K562 (cell line): ENCODE measurements around the gene PSMD8. TPM values are rescaled to one million over a fixed set of nuclear protein-coding genes. Genes with fewer than 3 reads are reported as not detected.

Experiments used
- GATA2 ChIP-seq: sonication (generic); formaldehyde crosslinking; IDR thresholded peaks from 2 replicates; pipeline ENCODE4 v1.4.0; 2020; ENCODE audit warnings: mild to moderate bottlenecking, missing genetic modification reagents
- HDAC1 ChIP-seq, 2 experiments: fragments of 450-650 bp; IDR thresholded peaks; 2 replicates each; pipeline ENCODE4 v1.6.1; 2016 to 2017; ENCODE audit warnings: inconsistent platforms in 1 of 2, mild to moderate bottlenecking in 1 of 2, moderate library complexity in 1 of 2
- JUN ChIP-seq, 2 experiments: sonication (generic) in 1 of 2; formaldehyde crosslinking in 1 of 2; IDR thresholded peaks; 2 replicates each; pipeline versions ENCODE4 v1.6.1 to v1.8.0; 2012 to 2022; ENCODE audit warnings: borderline replicate concordance in 2 of 2, mild to moderate bottlenecking in 2 of 2, improper control_type of control experiment in 1 of 2, low read depth in 1 of 2, low read length in 1 of 2, missing genetic modification reagents in 1 of 2
- NELFE ChIP-seq: IDR thresholded peaks from 2 replicates; pipeline ENCODE4 v1.6.1; 2011; ENCODE audit warnings: mild to moderate bottlenecking; ENCODE audit not compliant: insufficient read depth, insufficient read length
- PHF8 ChIP-seq: fragments of 200-600 bp; sonication (generic); IDR thresholded peaks from 2 replicates; pipeline ENCODE4 v1.6.1; 2012; ENCODE audit warnings: mixed run types, mild to moderate bottlenecking, inconsistent platforms, low read length, moderate library complexity, borderline replicate concordance
- POLR2AphosphoS5 ChIP-seq: IDR thresholded peaks from 2 replicates; pipeline ENCODE4 v1.6.1; 2011; ENCODE audit warnings: mild to moderate bottlenecking, low read depth, low read length, moderate library complexity; ENCODE audit not compliant: control insufficient read depth, insufficient read depth
- PRPF4 ChIP-seq: fragments of 200-400 bp; formaldehyde crosslinking; IDR thresholded peaks from one replicate; pipeline ENCODE4 v1.6.1; 2017; ENCODE audit warnings: low read length, low read depth, mild to moderate bottlenecking; ENCODE audit not compliant: insufficient read depth, poor library complexity, severe bottlenecking
- RNF2 ChIP-seq: sonication (generic); IDR thresholded peaks from 2 replicates; pipeline ENCODE4 v1.6.1; 2016
- SRSF1 ChIP-seq: fragments of 200-400 bp; formaldehyde crosslinking; IDR thresholded peaks from 2 replicates; pipeline ENCODE4 v1.6.1; 2017; ENCODE audit warnings: mild to moderate bottlenecking, low read depth, low read length, moderate library complexity
- STAT5A ChIP-seq: IDR thresholded peaks from 2 replicates; pipeline ENCODE4 v1.6.1; 2012; ENCODE audit warnings: low read length, inconsistent platforms, borderline replicate concordance
- TFAM ChIP-seq: fragments of 250-450 bp; sonication (Bioruptor Pico); conservative IDR thresholded peaks from 2 replicates; pipeline ENCODE4 v1.5.0; 2021; ENCODE audit warnings: mild to moderate bottlenecking, moderate library complexity
- XRCC3 ChIP-seq: fragments of 450-650 bp; IDR thresholded peaks from 2 replicates; pipeline ENCODE4 v1.6.1; 2017; ENCODE audit warnings: mild to moderate bottlenecking, moderate library complexity
- ZNF143 ChIP-seq: sonication (generic); formaldehyde crosslinking; IDR thresholded peaks from 2 replicates; pipeline ENCODE4 v1.9.0; 2022; ENCODE audit warnings: mild to moderate bottlenecking, missing genetic modification reagents
- ZNF717 ChIP-seq: fragments of 250-450 bp; sonication (Bioruptor Pico); IDR thresholded peaks from 2 replicates; pipeline ENCODE4 v1.5.0; 2021
- polyA plus RNA-seq, 8 experiments: library from polyadenylated mRNA; depleted of rRNA in 4 of 8; stranded (reverse) in 5 of 8; unstranded in 3 of 8; fragments of >200 nt; fragmentation: Nextera tagmentation in 2 of 8; fragmentation: Illumina TruSeq in 1 of 8; extraction: Ambion mirVana in 2 of 8; extraction: Trizol in 1 of 8; gene quantifications; 2 replicates each; pipeline versions ENCODE4 v1.2.1 to v1.2.3, GENCODE V29; 2011 to 2014; ENCODE audit warnings: inconsistent platforms in 1 of 8, missing spikeins in 1 of 8
- total RNA-seq, 7 experiments: library from RNA; depleted of rRNA in 6 of 7; stranded (reverse); fragments of >200 nt in 6 of 7; fragmentation: Illumina TruSeq in 2 of 7; extraction: Trizol in 2 of 7; gene quantifications; 2 replicates each; pipeline versions ENCODE4 v1.2.1 to v1.2.3, GENCODE V29; 2011 to 2021; ENCODE audit warnings: low replicate concordance in 1 of 7
- TF ChIP-seq, protein P1 (sequence below): sonication (generic); formaldehyde crosslinking; IDR thresholded peaks from 2 replicates; pipeline ENCODE4 v1.8.0; 2022; ENCODE audit warnings: mild to moderate bottlenecking, missing genetic modification reagents
- TF ChIP-seq, protein P2 (sequence below): fragments of 250-450 bp; sonication (Bioruptor Pico); IDR thresholded peaks from 2 replicates; pipeline ENCODE4 v1.5.0; 2021
- TF ChIP-seq, protein P3 (sequence below), 2 experiments: fragments of 450-650 bp; IDR thresholded peaks; 2 replicates each; pipeline ENCODE4 v1.6.1; 2016
- TF ChIP-seq, protein P4 (sequence below): sonication (generic); formaldehyde crosslinking; IDR thresholded peaks from 2 replicates; pipeline ENCODE4 v1.8.0; 2022; ENCODE audit warnings: mild to moderate bottlenecking, missing genetic modification reagents
- TF ChIP-seq, protein P5 (sequence below): IDR thresholded peaks from 2 replicates; pipeline ENCODE4 v1.6.1; 2014; ENCODE audit warnings: antibody characterized with exemption

Gene PSMD8
- total and polyA plus RNA-seq, 9 of the 15 experiments (the other 6 are each of a cell fraction or from before 2014, with no cell fraction given): 130 to 583 (median 315) TPM

DNA sequence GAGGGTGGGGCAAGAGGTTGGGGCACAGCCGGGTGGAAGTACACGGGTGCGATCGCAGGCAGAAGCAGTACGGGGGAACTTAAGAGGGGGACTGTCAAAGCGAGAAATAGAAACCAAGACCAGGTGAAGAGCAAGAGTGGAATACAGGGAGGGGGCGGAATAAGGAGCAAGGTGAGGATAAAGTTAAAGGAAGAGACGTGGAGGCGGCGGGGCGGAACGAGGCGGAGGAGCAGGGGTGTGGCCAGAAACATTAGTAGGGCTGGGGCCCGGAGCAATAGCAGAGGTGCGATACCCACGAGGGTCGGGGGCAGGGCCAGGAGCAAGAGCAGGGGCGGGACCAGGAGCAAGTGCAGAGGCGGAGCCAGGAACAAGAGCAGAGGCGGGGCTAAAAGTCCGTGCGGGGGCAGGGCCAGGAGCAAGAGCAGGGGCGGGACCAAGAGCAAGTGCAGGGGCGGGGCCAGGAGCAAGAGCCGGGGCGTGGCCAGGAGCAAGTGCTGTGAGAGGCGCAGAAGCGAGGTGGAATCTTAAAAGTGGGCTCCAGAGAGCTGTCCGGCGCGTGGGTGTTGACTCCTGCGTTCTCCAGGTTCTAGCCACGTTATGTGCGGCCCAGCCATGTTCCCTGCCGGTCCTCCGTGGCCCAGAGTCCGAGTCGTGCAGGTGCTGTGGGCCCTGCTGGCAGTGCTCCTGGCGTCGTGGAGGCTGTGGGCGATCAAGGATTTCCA lies 37.6 kb upstream of the PSMD8 start (continued):
- TF ChIP-seq JUN (IDR thresholded peaks at IDR 0.05; ENCODE audit: borderline replicate concordance, low read depth, low read length): no peak
- no peak for TF ChIP-seq JUN (CRISPR knock-in tag; IDR thresholded peaks at IDR 0.05; ENCODE audit: borderline replicate concordance)
- TF ChIP-seq, protein P1, sequence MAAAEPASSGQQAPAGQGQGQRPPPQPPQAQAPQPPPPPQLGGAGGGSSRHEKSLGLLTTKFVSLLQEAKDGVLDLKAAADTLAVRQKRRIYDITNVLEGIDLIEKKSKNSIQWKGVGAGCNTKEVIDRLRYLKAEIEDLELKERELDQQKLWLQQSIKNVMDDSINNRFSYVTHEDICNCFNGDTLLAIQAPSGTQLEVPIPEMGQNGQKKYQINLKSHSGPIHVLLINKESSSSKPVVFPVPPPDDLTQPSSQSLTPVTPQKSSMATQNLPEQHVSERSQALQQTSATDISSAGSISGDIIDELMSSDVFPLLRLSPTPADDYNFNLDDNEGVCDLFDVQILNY: no peak
- TF ChIP-seq PRPF4: no peak
- TF ChIP-seq, protein P2, sequence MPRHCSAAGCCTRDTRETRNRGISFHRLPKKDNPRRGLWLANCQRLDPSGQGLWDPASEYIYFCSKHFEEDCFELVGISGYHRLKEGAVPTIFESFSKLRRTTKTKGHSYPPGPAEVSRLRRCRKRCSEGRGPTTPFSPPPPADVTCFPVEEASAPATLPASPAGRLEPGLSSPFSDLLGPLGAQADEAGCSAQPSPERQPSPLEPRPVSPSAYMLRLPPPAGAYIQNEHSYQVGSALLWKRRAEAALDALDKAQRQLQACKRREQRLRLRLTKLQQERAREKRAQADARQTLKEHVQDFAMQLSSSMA (CRISPR knock-in tag): no peak
- TF ChIP-seq, protein P3, sequence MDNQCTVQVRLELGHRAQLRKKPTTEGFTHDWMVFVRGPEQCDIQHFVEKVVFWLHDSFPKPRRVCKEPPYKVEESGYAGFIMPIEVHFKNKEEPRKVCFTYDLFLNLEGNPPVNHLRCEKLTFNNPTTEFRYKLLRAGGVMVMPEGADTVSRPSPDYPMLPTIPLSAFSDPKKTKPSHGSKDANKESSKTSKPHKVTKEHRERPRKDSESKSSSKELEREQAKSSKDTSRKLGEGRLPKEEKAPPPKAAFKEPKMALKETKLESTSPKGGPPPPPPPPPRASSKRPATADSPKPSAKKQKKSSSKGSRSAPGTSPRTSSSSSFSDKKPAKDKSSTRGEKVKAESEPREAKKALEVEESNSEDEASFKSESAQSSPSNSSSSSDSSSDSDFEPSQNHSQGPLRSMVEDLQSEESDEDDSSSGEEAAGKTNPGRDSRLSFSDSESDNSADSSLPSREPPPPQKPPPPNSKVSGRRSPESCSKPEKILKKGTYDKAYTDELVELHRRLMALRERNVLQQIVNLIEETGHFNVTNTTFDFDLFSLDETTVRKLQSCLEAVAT (IDR thresholded peaks at IDR 0.05): peak; percentile 28 to 74; a peak in 1 of 4 replicates
- TF ChIP-seq STAT5A: no peak
- TF ChIP-seq, protein P4, sequence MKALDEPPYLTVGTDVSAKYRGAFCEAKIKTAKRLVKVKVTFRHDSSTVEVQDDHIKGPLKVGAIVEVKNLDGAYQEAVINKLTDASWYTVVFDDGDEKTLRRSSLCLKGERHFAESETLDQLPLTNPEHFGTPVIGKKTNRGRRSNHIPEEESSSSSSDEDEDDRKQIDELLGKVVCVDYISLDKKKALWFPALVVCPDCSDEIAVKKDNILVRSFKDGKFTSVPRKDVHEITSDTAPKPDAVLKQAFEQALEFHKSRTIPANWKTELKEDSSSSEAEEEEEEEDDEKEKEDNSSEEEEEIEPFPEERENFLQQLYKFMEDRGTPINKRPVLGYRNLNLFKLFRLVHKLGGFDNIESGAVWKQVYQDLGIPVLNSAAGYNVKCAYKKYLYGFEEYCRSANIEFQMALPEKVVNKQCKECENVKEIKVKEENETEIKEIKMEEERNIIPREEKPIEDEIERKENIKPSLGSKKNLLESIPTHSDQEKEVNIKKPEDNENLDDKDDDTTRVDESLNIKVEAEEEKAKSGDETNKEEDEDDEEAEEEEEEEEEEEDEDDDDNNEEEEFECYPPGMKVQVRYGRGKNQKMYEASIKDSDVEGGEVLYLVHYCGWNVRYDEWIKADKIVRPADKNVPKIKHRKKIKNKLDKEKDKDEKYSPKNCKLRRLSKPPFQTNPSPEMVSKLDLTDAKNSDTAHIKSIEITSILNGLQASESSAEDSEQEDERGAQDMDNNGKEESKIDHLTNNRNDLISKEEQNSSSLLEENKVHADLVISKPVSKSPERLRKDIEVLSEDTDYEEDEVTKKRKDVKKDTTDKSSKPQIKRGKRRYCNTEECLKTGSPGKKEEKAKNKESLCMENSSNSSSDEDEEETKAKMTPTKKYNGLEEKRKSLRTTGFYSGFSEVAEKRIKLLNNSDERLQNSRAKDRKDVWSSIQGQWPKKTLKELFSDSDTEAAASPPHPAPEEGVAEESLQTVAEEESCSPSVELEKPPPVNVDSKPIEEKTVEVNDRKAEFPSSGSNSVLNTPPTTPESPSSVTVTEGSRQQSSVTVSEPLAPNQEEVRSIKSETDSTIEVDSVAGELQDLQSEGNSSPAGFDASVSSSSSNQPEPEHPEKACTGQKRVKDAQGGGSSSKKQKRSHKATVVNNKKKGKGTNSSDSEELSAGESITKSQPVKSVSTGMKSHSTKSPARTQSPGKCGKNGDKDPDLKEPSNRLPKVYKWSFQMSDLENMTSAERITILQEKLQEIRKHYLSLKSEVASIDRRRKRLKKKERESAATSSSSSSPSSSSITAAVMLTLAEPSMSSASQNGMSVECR (CRISPR knock-in tag): peak; percentile 41; the same call in 1 of the 2 replicates
- TF ChIP-seq RNF2: no peak
- TF ChIP-seq HDAC1 (IDR thresholded peaks at IDR 0.05): peak in 1 of 2 experiments; percentile 97; a peak in 2 of 4 replicates
- TF ChIP-seq ZNF143 (CRISPR knock-in tag): no peak
- TF ChIP-seq SRSF1: no peak
- no peak for TF ChIP-seq GATA2 (CRISPR knock-in tag)
- TF ChIP-seq TFAM (CRISPR knock-in tag): no peak
- TF ChIP-seq NELFE: no peak
- TF ChIP-seq XRCC3: no peak
- no peak for TF ChIP-seq POLR2AphosphoS5
- TF ChIP-seq ZNF717 (CRISPR knock-in tag): no peak
- peak; percentile 46; the same call in 1 of the 2 replicates for TF ChIP-seq PHF8
- TF ChIP-seq, protein P5, sequence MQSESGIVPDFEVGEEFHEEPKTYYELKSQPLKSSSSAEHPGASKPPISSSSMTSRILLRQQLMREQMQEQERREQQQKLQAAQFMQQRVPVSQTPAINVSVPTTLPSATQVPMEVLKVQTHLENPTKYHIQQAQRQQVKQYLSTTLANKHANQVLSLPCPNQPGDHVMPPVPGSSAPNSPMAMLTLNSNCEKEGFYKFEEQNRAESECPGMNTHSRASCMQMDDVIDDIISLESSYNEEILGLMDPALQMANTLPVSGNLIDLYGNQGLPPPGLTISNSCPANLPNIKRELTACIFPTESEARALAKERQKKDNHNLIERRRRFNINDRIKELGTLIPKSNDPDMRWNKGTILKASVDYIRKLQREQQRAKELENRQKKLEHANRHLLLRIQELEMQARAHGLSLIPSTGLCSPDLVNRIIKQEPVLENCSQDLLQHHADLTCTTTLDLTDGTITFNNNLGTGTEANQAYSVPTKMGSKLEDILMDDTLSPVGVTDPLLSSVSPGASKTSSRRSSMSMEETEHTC: no peak
